Activated CD8-positive, alpha-beta T cell treated with anti-CD3 and anti-CD28 coated beads for 36 hours (primary cell): ENCODE measurements around the gene TBC1D22A. TPM values are rescaled to one million over a fixed set of nuclear protein-coding genes. Genes with fewer than 3 reads are reported as not detected.

Experiments
- ATAC-seq: fragments of 200-7000 bp; cut with Tn5 transposase; one replicate; pipeline ENCODE4 v1.10.0; 2021; ENCODE audit warnings: mild to moderate bottlenecking, moderate library complexity
- CTCF ChIA-PET: fragments of 350-600 bp; sonication (Branson Sonifier 250); formaldehyde crosslinking; loops from one replicate; lab custom pipeline; 2021; ENCODE audit warnings: antibody characterized with exemption; lab: Charles Lee
- POLR2A ChIA-PET: fragments of 350-600 bp; sonication (Branson Sonifier 250); formaldehyde crosslinking; loops from one replicate; lab custom pipeline; 2021; ENCODE audit warnings: antibody characterized with exemption; lab: Charles Lee
- DNase-seq: peaks from one replicate; pipeline ENCODE4 v3.0.0-alpha.2; 2020
- H3K27ac Mint-ChIP-seq: one replicate; pipeline ENCODE4 v1.8.0; 2021; ENCODE audit warnings: mild to moderate bottlenecking, mixed read lengths
- H3K27me3 Mint-ChIP-seq: one replicate; pipeline ENCODE4 v1.8.0; 2021; ENCODE audit warnings: mixed read lengths
- H3K36me3 Mint-ChIP-seq: one replicate; pipeline ENCODE4 v1.8.0; 2021; ENCODE audit warnings: low read depth, mixed read lengths
- H3K4me1 Mint-ChIP-seq: one replicate; pipeline ENCODE4 v1.8.0; 2021; ENCODE audit warnings: low read depth, mixed read lengths
- H3K4me3 Mint-ChIP-seq: one replicate; pipeline ENCODE4 v1.8.0; 2021; ENCODE audit warnings: mild to moderate bottlenecking, moderate library complexity, mixed read lengths
- H3K9me3 Mint-ChIP-seq: one replicate; pipeline ENCODE4 v1.8.0; 2021; ENCODE audit warnings: mixed read lengths
- CTCF ChIP-seq: fragments of 200-600 bp; IDR thresholded peaks from one replicate; pipeline ENCODE4 v1.8.0; 2022; ENCODE audit warnings: antibody characterized with exemption, mild to moderate bottlenecking
- intact Hi-C: fragments of 100-400 bp; cut with micrococcal nuclease; formaldehyde crosslinking; loops from one replicate; pipeline ENCODE4 v1.10.0; 2022
- total RNA-seq, 2 experiments: library from RNA; stranded (reverse); gene quantifications; one replicate each; pipeline ENCODE4 v1.2.3, GENCODE V29; 2021

The TBC1D22A gene
- total RNA-seq, 2 experiments from 2014 or later: 41.0 to 42.8 TPM

- peak overlapping the region; percentile 11 for H3K27ac Mint-ChIP-seq
- ATAC-seq (no peak), DNase-seq (no peak)
- H3K4me3 Mint-ChIP-seq: no peak overlapping the region
- ChIA-PET POLR2A (interaction anchor here (1.0 kb wide), 1 partner anchor 11 kb away, joined by 6 read pairs; no protein-coding TSS in a partner anchor), CTCF (interaction anchor here (0.9 to 1.6 kb wide), 2 partner anchors 28 to 30 kb away, joined by 3 to 7 read pairs; no protein-coding TSS in a partner anchor)
- no peaks in the 10 kb centered on the region for H3K9me3 Mint-ChIP-seq
- H3K4me1 Mint-ChIP-seq: peaks cover 55% of the 10 kb centered on the region
- H3K27me3 Mint-ChIP-seq: no peaks in the 10 kb centered on the region
- no peak for TF ChIP-seq CTCF
- peaks cover 18% of the 10 kb centered on the region for H3K36me3 Mint-ChIP-seq
- intact Hi-C loops: no loop called here
Measured at GRCh38 chr22:46727813-46728364, 34.6 kb upstream of the TBC1D22A start.

DNA sequence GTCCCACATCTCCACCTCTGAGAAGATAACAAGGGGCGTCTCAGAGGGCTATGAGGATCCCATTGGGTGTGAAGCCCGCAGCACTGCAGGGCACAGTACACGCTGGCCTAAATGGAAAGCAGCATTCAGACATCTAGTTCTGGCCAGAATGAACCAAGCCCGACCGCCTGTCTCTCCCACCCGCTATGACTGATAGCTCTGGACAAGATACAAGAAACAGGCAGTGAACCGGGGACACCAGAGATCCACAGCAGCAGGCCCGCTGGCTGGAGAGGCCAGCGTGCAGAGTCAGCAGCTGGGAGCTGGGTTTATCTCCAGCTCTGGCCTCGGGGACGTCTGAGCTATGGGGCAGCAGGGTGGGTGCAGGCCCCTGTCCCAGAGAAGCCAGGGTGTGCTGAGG is 34.0 kb upstream of the TBC1D22A start:
- no peak for TF ChIP-seq CTCF
- intact Hi-C loops: no loop called here
- peak overlapping the region; percentile 11 for H3K27ac Mint-ChIP-seq
- H3K27me3 Mint-ChIP-seq: no peaks in the 10 kb centered on the region
- no peaks in the 10 kb centered on the region for H3K9me3 Mint-ChIP-seq
- ATAC-seq (no peak), DNase-seq (no peak)
- ChIA-PET CTCF (interaction anchor here (0.9 to 1.6 kb wide), 2 partner anchors 28 to 30 kb away, joined by 3 to 7 read pairs; no protein-coding TSS in a partner anchor), POLR2A (interaction anchor here (1.0 kb wide), 1 partner anchor 10 kb away, joined by 6 read pairs; no protein-coding TSS in a partner anchor)
- H3K36me3 Mint-ChIP-seq: peaks cover 18% of the 10 kb centered on the region
- H3K4me3 Mint-ChIP-seq: no peak overlapping the region
- H3K4me1 Mint-ChIP-seq: peaks cover 55% of the 10 kb centered on the region

- DNase-seq (no peak), ATAC-seq (peak; percentile 18)
- peaks cover 21% of the 10 kb centered on the region for H3K36me3 Mint-ChIP-seq
- no peaks in the 10 kb centered on the region for H3K9me3 Mint-ChIP-seq
- peak overlapping the region; percentile 88 for H3K27ac Mint-ChIP-seq
- intact Hi-C loops: no loop called here
- CTCF ChIA-PET: interaction anchor here (1.0 to 1.6 kb wide), 4 partner anchors 28 to 167 kb away, joined by 3 to 6 read pairs (median 6); no protein-coding TSS in a partner anchor
- H3K4me1 Mint-ChIP-seq: peaks cover 65% of the 10 kb centered on the region
- TF ChIP-seq CTCF: no peak
- POLR2A ChIA-PET: interaction anchor here (0.5 kb wide), 1 partner anchor 171 kb away, joined by 3 read pairs; no protein-coding TSS in a partner anchor
- H3K4me3 Mint-ChIP-seq: no peak overlapping the region
- no peaks in the 10 kb centered on the region for H3K27me3 Mint-ChIP-seq
Measured at GRCh38 chr22:46730568-46731245, 31.7 kb upstream of the TBC1D22A start.

GRCh38 chr22:46731246-46732040 is 31.0 kb upstream of the TBC1D22A start:
- intact Hi-C loops: no loop called here
- Mint-ChIP-seq H3K27ac (peak overlapping the region; percentile 88), H3K4me1 (peaks cover 67% of the 10 kb centered on the region), H3K9me3 (no peaks in the 10 kb centered on the region), H3K4me3 (peak overlapping the region; percentile 34), H3K27me3 (no peaks in the 10 kb centered on the region), H3K36me3 (peaks cover 23% of the 10 kb centered on the region)
- POLR2A ChIA-PET: no interaction called here
- DNase-seq (peak; percentile 20), ATAC-seq (peak; percentile 37)
- CTCF ChIA-PET: interaction anchor here (0.9 to 1.6 kb wide), 5 partner anchors 27 to 364 kb away, joined by 3 to 6 read pairs (median 5); no protein-coding TSS in a partner anchor
- TF ChIP-seq CTCF: no peak
